Measurements from ENCODE around the gene GSN.

Gene GSN

GRCh38 chr9:121294866-121295661, 27.1 kb downstream of the GSN start:
- peaks cover 18% of the 10 kb centered on the region for H3K27me3 ChIP-seq (ENCODE audit: control insufficient read depth, insufficient read depth, low read length)
- no peak overlapping the region for H3K9ac ChIP-seq (ENCODE audit: low read depth, low read length)
- no peak overlapping the region for H3K4me3 ChIP-seq (ENCODE audit: low read depth, low read length)
- H3K4me1 ChIP-seq (ENCODE audit: control insufficient read depth, insufficient read depth, low read length), result peaks cover 8% of the 10 kb centered on the region
- H3K36me3 ChIP-seq (ENCODE audit: control insufficient read depth, insufficient read depth, low read length), result no peaks in the 10 kb centered on the region
- H3K9me3 ChIP-seq (ENCODE audit: control insufficient read depth, insufficient read depth, low read length), result no peaks in the 10 kb centered on the region

GRCh38 chr9:121295662-121296191, 27.8 kb downstream of the GSN start:
- Histone ChIP-seq H3K4me3 (ENCODE audit: low read depth, low read length) (no peak overlapping the region), H3K9ac (ENCODE audit: low read depth, low read length) (no peak overlapping the region), H3K4me1 (ENCODE audit: control insufficient read depth, insufficient read depth, low read length) (peaks cover 11% of the 10 kb centered on the region), H3K36me3 (ENCODE audit: control insufficient read depth, insufficient read depth, low read length) (no peaks in the 10 kb centered on the region), H3K9me3 (ENCODE audit: control insufficient read depth, insufficient read depth, low read length) (no peaks in the 10 kb centered on the region), H3K27me3 (ENCODE audit: control insufficient read depth, insufficient read depth, low read length) (peaks cover 25% of the 10 kb centered on the region)

GRCh38 chr9:121296213-121297127, 28.5 kb downstream of the GSN start:
- Histone ChIP-seq H3K4me1 (ENCODE audit: control insufficient read depth, insufficient read depth, low read length) (peaks cover 11% of the 10 kb centered on the region), H3K27me3 (ENCODE audit: control insufficient read depth, insufficient read depth, low read length) (peaks cover 32% of the 10 kb centered on the region), H3K9me3 (ENCODE audit: control insufficient read depth, insufficient read depth, low read length) (no peaks in the 10 kb centered on the region), H3K36me3 (ENCODE audit: control insufficient read depth, insufficient read depth, low read length) (no peaks in the 10 kb centered on the region), H3K4me3 (ENCODE audit: low read depth, low read length) (no peak overlapping the region), H3K9ac (ENCODE audit: low read depth, low read length) (no peak overlapping the region)

- peaks cover 11% of the 10 kb centered on the region for H3K4me1 ChIP-seq (ENCODE audit: control insufficient read depth, insufficient read depth, low read length)
- no peak overlapping the region for H3K9ac ChIP-seq (ENCODE audit: low read depth, low read length)
- no peaks in the 10 kb centered on the region for H3K9me3 ChIP-seq (ENCODE audit: control insufficient read depth, insufficient read depth, low read length)
- no peak overlapping the region for H3K4me3 ChIP-seq (ENCODE audit: low read depth, low read length)
- no peaks in the 10 kb centered on the region for H3K36me3 ChIP-seq (ENCODE audit: control insufficient read depth, insufficient read depth, low read length)
- H3K27me3 ChIP-seq (ENCODE audit: control insufficient read depth, insufficient read depth, low read length), result peaks cover 32% of the 10 kb centered on the region
Measured at GRCh38 chr9:121297389-121297788, 29.4 kb downstream of the GSN start.

GRCh38 chr9:121298016-121298538, 30.1 kb downstream of the GSN start:
- H3K4me1 ChIP-seq (ENCODE audit: control insufficient read depth, insufficient read depth, low read length), result peaks cover 11% of the 10 kb centered on the region
- no peak overlapping the region for H3K4me3 ChIP-seq (ENCODE audit: low read depth, low read length)
- H3K36me3 ChIP-seq (ENCODE audit: control insufficient read depth, insufficient read depth, low read length), result no peaks in the 10 kb centered on the region
- no peak overlapping the region for H3K9ac ChIP-seq (ENCODE audit: low read depth, low read length)
- H3K27me3 ChIP-seq (ENCODE audit: control insufficient read depth, insufficient read depth, low read length), result peaks cover 26% of the 10 kb centered on the region
- no peaks in the 10 kb centered on the region for H3K9me3 ChIP-seq (ENCODE audit: control insufficient read depth, insufficient read depth, low read length)

GRCh38 chr9:121298689-121299466, 30.9 kb downstream of the GSN start:
- no peaks in the 10 kb centered on the region for H3K9me3 ChIP-seq (ENCODE audit: control insufficient read depth, insufficient read depth, low read length)
- no peak overlapping the region for H3K9ac ChIP-seq (ENCODE audit: low read depth, low read length)
- H3K27me3 ChIP-seq (ENCODE audit: control insufficient read depth, insufficient read depth, low read length), result peaks cover 26% of the 10 kb centered on the region
- peaks cover 4% of the 10 kb centered on the region for H3K36me3 ChIP-seq (ENCODE audit: control insufficient read depth, insufficient read depth, low read length)
- H3K4me3 ChIP-seq (ENCODE audit: low read depth, low read length), result peak overlapping the region; percentile 49
- H3K4me1 ChIP-seq (ENCODE audit: control insufficient read depth, insufficient read depth, low read length), result peaks cover 11% of the 10 kb centered on the region

- no peaks in the 10 kb centered on the region for H3K9me3 ChIP-seq (ENCODE audit: control insufficient read depth, insufficient read depth, low read length)
- H3K4me1 ChIP-seq (ENCODE audit: control insufficient read depth, insufficient read depth, low read length), result peaks cover 11% of the 10 kb centered on the region
- H3K9ac ChIP-seq (ENCODE audit: low read depth, low read length), result no peak overlapping the region
- H3K4me3 ChIP-seq (ENCODE audit: low read depth, low read length), result peak overlapping the region; percentile 49
- peaks cover 4% of the 10 kb centered on the region for H3K36me3 ChIP-seq (ENCODE audit: control insufficient read depth, insufficient read depth, low read length)
- peaks cover 26% of the 10 kb centered on the region for H3K27me3 ChIP-seq (ENCODE audit: control insufficient read depth, insufficient read depth, low read length)
Measured at GRCh38 chr9:121299467-121300282, 31.7 kb downstream of the GSN start.

- Histone ChIP-seq H3K27me3 (ENCODE audit: control insufficient read depth, insufficient read depth, low read length) (peaks cover 23% of the 10 kb centered on the region), H3K9ac (ENCODE audit: low read depth, low read length) (no peak overlapping the region), H3K36me3 (ENCODE audit: control insufficient read depth, insufficient read depth, low read length) (peaks cover 4% of the 10 kb centered on the region), H3K4me3 (ENCODE audit: low read depth, low read length) (peak overlapping the region; percentile 49), H3K4me1 (ENCODE audit: control insufficient read depth, insufficient read depth, low read length) (peaks cover 11% of the 10 kb centered on the region), H3K9me3 (ENCODE audit: control insufficient read depth, insufficient read depth, low read length) (no peaks in the 10 kb centered on the region)
Measured at GRCh38 chr9:121300283-121301119, 32.5 kb downstream of the GSN start.

GRCh38 chr9:121301881-121302286, 33.9 kb downstream of the GSN start:
- Histone ChIP-seq H3K4me1 (ENCODE audit: control insufficient read depth, insufficient read depth, low read length) (peaks cover 13% of the 10 kb centered on the region), H3K27me3 (ENCODE audit: control insufficient read depth, insufficient read depth, low read length) (peaks cover 23% of the 10 kb centered on the region), H3K9ac (ENCODE audit: low read depth, low read length) (no peak overlapping the region), H3K36me3 (ENCODE audit: control insufficient read depth, insufficient read depth, low read length) (peaks cover 4% of the 10 kb centered on the region), H3K9me3 (ENCODE audit: control insufficient read depth, insufficient read depth, low read length) (no peaks in the 10 kb centered on the region), H3K4me3 (ENCODE audit: low read depth, low read length) (no peak overlapping the region)

- H3K4me1 ChIP-seq (ENCODE audit: control insufficient read depth, insufficient read depth, low read length), result peaks cover 13% of the 10 kb centered on the region
- H3K4me3 ChIP-seq (ENCODE audit: low read depth, low read length), result no peak overlapping the region
- peaks cover 23% of the 10 kb centered on the region for H3K27me3 ChIP-seq (ENCODE audit: control insufficient read depth, insufficient read depth, low read length)
- peaks cover 4% of the 10 kb centered on the region for H3K36me3 ChIP-seq (ENCODE audit: control insufficient read depth, insufficient read depth, low read length)
- no peak overlapping the region for H3K9ac ChIP-seq (ENCODE audit: low read depth, low read length)
- H3K9me3 ChIP-seq (ENCODE audit: control insufficient read depth, insufficient read depth, low read length), result no peaks in the 10 kb centered on the region
Measured at GRCh38 chr9:121302341-121302740, 34.4 kb downstream of the GSN start.

All from iPS-15b (cell line).